NCI-H510A treated with DMSO at 0.1 percent for 48 hours (cell line): ENCODE results near the gene CREBBP.

Source experiments
- DNase-seq: peaks from one replicate; lab custom pipeline; 2025; lab: John Stamatoyannopoulos, UW

CREBBP gene

DNA sequence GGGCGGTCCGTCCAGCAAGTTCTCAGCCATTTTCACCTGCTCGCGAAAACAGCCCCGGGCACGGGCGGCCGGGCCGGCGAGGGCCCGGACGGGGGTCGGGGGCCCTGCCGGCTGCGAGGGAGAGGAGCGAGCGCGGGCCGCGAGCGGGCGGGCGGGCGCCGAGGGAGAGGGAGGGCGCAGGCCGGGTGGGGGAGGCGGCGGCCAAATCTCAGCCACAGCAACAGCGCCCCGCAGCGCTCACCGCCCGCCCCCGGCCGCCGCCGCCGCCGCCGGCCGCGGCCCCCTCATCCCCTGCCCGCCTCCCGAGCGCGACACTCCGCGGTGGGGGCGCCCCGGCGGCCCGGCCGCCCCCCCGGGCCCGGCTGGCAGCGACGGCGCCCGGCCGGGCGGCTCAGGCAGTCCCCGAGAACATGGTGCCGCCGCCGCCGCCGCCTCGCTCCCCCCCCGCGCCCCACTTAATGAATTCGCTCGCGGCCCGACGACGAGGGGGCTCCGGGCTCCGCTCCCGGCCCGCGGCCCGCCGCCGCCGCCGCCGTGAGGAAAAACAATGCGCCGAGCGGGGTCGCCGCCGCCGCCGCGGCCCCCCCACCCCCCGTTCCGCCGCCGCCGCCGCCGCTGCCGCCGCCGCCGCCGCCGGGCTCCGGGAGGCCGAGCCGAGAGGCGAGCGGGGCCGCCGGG is 487 bp downstream of the CREBBP start:
- DNase-seq, result peak; percentile 19

GRCh38 chr16:3879258-3879886 is 1.1 kb downstream of the CREBBP start:
- no peak for DNase-seq

- DNase-seq, result no peak
Observed at GRCh38 chr16:3878610-3879009, 1.9 kb downstream of the CREBBP start.

DNA sequence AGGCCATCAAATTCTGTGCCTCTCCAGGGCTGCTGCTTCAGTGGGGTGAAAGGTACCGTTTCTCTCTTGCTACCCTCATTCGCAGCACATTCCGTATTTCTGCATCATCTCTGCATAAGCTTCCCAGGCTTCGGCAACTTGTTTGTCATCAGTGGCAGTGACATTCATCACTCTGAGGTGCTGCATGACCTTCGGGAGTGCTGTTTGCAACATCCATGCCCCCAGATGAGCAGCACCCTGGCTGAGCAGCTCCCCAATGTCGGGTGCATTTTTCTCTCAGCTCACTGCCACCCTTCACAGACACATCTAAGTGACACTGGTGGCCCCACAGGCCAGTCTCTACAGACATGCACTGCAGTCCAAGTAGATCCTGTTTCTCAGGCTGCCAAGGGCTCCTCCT is 3.8 kb downstream of the CREBBP start:
- no peak for DNase-seq

DNA sequence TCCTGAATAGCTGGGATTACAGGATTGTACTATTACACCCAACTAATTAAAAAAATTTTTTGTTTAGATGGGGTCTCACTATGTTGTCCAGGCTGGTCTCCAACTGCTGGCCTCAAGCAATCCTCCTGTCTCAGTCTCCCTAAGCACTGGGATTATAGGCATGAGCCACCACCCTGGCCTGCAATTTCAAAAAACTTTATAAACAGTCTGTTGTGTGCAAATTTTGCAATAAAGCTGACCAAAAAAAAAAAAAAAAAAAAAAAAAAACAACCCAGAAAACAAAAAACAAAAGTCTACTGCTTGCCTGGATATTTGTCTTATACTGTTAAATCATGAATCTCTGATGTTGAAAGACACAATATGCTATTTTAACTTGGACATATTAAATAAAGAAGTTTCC is 4.4 kb downstream of the CREBBP start:
- DNase-seq, result no peak

GRCh38 chr16:3874794-3875692 is 5.5 kb downstream of the CREBBP start:
- no peak for DNase-seq

GRCh38 chr16:3874242-3874641 is 6.3 kb downstream of the CREBBP start:
- DNase-seq, result no peak

DNA sequence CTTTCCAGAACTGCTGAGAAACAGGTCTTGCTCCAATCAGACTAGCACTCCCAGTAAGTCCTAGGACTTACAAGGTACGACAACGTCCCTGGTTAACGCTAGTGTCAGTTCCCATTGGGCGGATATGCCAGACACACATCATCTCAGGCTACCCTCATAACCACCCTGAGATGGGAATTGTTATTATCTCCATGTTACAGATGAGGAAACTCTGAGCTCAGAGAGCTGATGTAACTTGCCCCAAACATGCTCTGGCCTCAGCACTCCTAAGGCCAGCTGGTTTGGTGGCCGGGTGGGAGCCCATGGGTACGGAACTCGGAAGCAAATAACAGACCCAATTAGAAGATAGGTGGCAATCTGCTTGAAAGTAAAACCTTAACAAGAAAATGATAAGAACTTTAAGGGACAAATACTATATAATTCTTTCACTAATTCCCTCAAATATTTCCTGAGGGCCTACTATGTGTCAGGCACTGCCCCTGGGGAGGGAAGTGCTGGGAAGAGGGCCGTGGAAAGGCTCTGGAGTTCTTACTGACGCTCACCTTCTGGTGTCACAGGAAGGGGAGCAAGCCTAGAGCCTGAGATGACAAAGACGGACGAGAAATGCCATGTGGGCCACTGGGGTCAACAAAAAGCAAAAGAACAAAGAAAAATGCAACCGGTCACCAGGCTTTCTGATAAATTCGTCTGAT is 6.9 kb downstream of the CREBBP start:
- no peak for DNase-seq

DNA sequence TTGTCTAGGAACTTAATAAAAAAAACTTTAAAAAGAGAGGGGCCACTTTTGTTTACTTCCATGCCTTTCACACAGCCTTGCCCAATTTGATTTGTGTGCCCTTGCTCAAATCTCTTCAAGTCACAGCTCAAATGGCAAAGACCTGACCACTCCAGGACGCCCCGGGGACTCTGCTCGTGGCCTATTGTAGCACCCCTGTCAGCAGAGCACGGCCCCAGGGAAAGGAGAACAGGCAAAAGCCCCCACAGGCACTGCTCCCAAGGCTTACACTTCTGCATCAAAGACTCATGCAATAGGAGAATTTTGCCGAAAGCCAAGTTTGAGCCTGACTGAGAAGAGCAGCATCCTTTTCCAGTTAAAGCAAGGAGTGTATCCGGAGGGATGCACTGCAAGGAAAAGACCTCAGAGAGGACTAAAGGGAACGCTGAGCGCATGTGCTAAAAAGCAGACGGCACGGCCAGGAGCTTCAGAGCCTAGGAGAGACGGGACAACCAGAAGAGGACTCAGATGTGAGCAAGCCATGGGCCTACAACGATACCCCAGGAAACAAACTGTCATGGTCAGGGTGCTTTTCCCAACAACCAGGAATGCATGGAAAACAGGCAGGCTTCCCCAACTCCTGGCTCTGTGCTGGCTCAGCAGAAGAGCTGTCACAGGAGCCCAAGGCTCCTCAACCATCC is 8.2 kb downstream of the CREBBP start:
- DNase-seq, result no peak

- DNase-seq, result no peak
Observed at GRCh38 chr16:3868967-3869366, 11.5 kb downstream of the CREBBP start.

DNA sequence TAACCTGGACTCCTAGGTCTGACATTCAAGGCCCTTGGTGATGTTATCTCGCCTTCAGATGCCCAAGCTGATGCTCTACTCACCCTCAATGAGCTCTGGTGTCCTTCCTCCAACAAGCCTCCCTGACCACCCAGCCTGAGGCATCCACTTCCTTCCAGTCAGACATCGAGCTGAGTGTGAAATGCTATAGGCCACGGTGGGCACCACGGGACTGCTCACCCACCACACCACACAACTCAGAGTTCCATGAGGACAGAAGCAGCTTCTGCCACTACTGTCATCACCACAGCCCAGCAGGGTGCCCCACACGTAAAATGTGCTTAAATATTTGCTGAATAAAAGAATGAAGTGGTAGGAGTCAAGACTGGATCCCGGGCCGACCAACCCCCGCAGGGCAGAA is 12.0 kb downstream of the CREBBP start:
- no peak for DNase-seq

- DNase-seq, result no peak
Observed at GRCh38 chr16:3866703-3867431, 13.6 kb downstream of the CREBBP start.

DNA sequence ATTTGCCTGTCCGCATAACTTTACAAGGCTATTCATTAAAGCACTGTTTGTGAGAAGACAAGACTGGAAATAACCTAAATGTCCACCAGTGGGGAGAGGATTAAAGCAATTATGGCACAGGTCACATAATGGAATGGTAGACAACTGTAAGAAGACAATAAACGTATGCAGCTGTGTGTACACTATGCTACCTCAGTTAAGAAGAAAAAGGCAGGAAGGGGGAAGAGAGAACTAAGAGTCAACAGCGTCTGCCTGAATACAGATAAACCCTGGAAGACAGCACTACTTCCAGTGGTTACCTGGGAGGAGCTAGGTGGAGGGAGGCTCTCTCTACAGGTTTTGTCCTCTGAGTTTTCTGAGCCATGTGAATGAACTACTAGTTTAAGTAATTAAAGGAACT is 15.3 kb downstream of the CREBBP start:
- DNase-seq, result no peak

GRCh38 chr16:3864562-3864961 is 16.0 kb downstream of the CREBBP start:
- no peak for DNase-seq

GRCh38 chr16:3863587-3863986 is 16.9 kb downstream of the CREBBP start:
- no peak for DNase-seq

GRCh38 chr16:3861808-3862451 is 18.6 kb downstream of the CREBBP start:
- DNase-seq, result no peak

DNA sequence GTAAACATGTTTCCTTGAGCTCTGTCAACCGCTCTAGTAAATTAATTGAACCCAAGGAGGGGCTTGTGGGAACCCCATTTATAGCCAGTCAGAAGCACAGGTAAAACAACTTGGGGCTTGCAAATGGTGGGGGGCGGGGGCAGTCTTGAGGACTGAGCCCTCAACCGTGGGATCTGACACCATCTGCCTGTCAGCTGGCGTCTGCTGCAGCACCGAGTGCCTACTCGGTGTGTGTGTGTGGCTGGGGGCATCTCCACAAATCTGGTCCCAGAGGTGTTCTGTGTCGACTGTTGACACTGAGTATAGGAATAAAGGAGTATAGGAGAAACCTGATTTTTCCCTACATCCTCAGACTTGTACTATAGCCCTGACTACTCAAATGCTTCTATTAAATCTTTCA is 20.6 kb downstream of the CREBBP start:
- no peak for DNase-seq

DNA sequence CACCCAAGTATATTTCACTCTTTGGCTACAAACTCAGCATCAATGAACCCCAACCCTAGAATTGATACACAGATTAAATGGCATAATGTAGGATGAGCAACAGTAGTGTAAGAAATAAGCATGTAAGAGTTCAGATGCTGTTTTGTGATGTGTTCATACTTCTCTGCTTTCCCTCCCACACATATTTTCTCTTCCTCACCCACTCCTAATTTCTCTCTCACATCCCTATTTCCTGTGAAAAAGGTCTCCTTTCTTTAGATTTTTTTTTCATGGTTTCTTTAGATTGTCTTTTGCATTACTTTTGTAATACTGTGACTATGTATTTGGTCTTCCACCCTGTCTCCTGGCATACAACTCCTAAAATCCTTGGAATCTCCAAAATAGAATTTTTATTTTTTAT is 21.7 kb downstream of the CREBBP start:
- no peak for DNase-seq

- no peak for DNase-seq
Observed at GRCh38 chr16:3857189-3858043, 23.1 kb downstream of the CREBBP start.
